ENCODE data around the gene EXOC3L2. TPM values are rescaled to one million over a fixed set of nuclear protein-coding genes. Genes with fewer than 3 reads are reported as not detected.

Gene EXOC3L2
- total and polyA plus RNA-seq, 10 of the 15 experiments (the other 5 are each of a cell fraction or from before 2014, with no cell fraction given) = not detected

DNA sequence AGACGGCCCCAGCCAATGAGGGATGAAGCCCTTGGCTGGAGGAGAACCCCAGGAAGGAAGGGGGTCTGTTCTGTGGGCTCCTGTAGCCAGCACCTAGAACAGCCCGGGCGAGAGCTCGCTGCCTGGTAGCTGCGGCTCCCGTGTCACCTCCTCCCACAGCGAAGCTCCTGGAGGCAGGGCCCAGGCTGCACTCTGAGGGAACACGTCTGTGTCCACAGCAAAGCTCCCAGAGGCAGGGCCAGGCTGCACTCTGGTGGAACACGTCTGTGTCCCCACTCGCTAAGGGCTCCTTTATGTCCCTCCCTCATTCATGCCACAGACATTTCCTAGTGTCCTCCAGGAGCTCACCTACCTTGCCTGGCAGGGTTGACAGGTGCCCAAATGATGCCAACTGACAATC lies 75.6 kb downstream of the EXOC3L2 start (continued):
- TF ChIP-seq, protein P1, sequence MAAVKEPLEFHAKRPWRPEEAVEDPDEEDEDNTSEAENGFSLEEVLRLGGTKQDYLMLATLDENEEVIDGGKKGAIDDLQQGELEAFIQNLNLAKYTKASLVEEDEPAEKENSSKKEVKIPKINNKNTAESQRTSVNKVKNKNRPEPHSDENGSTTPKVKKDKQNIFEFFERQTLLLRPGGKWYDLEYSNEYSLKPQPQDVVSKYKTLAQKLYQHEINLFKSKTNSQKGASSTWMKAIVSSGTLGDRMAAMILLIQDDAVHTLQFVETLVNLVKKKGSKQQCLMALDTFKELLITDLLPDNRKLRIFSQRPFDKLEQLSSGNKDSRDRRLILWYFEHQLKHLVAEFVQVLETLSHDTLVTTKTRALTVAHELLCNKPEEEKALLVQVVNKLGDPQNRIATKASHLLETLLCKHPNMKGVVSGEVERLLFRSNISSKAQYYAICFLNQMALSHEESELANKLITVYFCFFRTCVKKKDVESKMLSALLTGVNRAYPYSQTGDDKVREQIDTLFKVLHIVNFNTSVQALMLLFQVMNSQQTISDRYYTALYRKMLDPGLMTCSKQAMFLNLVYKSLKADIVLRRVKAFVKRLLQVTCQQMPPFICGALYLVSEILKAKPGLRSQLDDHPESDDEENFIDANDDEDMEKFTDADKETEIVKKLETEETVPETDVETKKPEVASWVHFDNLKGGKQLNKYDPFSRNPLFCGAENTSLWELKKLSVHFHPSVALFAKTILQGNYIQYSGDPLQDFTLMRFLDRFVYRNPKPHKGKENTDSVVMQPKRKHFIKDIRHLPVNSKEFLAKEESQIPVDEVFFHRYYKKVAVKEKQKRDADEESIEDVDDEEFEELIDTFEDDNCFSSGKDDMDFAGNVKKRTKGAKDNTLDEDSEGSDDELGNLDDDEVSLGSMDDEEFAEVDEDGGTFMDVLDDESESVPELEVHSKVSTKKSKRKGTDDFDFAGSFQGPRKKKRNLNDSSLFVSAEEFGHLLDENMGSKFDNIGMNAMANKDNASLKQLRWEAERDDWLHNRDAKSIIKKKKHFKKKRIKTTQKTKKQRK (IDR thresholded peaks at IDR 0.05; ENCODE audit: low read depth, low read length) = no peak
- no peak for TF ChIP-seq FOXK2 (IDR thresholded peaks at IDR 0.05)
- TF ChIP-seq TCF12 (IDR thresholded peaks at IDR 0.05; ENCODE audit: low read depth, low read length) = no peak
- no peak for TF ChIP-seq SUPT20H (IDR thresholded peaks at IDR 0.05; ENCODE audit: borderline replicate concordance, control insufficient read depth, low read depth, low read length)
- TF ChIP-seq RAD21 (IDR thresholded peaks at IDR 0.05; ENCODE audit: insufficient read depth, low read depth, low read length) = no peak
- TF ChIP-seq CBX3 (IDR thresholded peaks at IDR 0.05; ENCODE audit: borderline replicate concordance, low read depth) = no peak
- TF ChIP-seq, protein P2, sequence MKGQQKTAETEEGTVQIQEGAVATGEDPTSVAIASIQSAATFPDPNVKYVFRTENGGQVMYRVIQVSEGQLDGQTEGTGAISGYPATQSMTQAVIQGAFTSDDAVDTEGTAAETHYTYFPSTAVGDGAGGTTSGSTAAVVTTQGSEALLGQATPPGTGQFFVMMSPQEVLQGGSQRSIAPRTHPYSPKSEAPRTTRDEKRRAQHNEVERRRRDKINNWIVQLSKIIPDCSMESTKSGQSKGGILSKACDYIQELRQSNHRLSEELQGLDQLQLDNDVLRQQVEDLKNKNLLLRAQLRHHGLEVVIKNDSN (IDR thresholded peaks at IDR 0.05; ENCODE audit: borderline replicate concordance, extremely low read length, insufficient read depth, low read depth, low read length) = no peak
- no peak for TF ChIP-seq POLR2AphosphoS2 (IDR thresholded peaks at IDR 0.05; ENCODE audit: low read depth, low read length)
- TF ChIP-seq MXI1 (IDR thresholded peaks at IDR 0.05; ENCODE audit: low read depth, low read length) = no peak
- TF ChIP-seq, protein P3, sequence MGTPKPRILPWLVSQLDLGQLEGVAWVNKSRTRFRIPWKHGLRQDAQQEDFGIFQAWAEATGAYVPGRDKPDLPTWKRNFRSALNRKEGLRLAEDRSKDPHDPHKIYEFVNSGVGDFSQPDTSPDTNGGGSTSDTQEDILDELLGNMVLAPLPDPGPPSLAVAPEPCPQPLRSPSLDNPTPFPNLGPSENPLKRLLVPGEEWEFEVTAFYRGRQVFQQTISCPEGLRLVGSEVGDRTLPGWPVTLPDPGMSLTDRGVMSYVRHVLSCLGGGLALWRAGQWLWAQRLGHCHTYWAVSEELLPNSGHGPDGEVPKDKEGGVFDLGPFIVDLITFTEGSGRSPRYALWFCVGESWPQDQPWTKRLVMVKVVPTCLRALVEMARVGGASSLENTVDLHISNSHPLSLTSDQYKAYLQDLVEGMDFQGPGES (IDR thresholded peaks at IDR 0.05) = no peak

Data from GM12878 (cell line).